ENCODE data around the gene NAB1. TPM values are rescaled to one million over a fixed set of nuclear protein-coding genes. Genes with fewer than 3 reads are reported as not detected.

Gene NAB1
- total RNA-seq, 1 donor from 2014 or later: 44.9 TPM

DNA sequence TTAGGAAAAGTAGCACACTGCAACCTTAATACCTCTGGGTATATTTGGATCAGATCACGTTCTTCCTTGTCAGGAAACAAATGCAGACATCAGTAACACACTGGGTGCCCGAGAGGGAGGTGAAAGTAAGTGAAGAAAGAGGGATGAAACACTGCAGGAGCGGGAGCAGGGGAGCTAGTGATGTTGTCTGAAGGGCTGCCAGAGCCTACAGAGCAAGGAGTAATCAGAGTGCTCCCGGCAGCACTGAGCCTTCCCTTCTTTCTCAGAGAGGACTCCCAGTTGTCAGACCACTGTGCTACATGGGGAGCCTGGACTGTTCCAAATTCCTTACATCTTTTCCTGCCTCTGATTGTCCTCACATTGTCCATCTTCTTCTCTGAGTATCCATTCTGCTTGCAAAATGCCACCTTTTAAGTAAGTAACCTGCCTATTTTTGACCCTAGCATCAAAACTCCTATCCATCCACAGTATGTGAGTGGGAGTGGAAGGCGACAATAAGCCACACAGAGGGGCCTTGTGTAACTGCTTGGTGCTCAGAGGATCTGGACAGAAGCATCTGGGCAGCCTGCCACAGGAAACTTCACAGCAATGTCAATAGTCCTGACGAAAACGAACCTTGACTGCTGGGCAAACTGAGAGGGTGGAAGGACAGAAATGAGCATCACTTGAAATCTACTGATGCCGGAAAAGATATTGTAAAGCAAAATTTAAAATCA is 10.8 kb upstream of the NAB1 start:
- Mint-ChIP-seq H3K27me3 (ENCODE audit: unreplicated experiment) (peaks cover 3% of the 10 kb centered on the region), H3K4me3 (ENCODE audit: unreplicated experiment) (no peak overlapping the region), H3K9me3 (ENCODE audit: unreplicated experiment) (no peaks in the 10 kb centered on the region), H3K4me1 (ENCODE audit: unreplicated experiment) (peaks cover 10% of the 10 kb centered on the region), H3K27ac (ENCODE audit: unreplicated experiment) (no peak overlapping the region), H3K36me3 (ENCODE audit: low read depth, unreplicated experiment) (no peaks in the 10 kb centered on the region)
- DNase-seq (ENCODE audit: low spot score): no peak
- no peak for TF ChIP-seq CTCF (IDR thresholded peaks at IDR 0.05; ENCODE audit: unreplicated experiment)

GRCh38 chr2:190640117-190640516 is 8.8 kb upstream of the NAB1 start:
- TF ChIP-seq CTCF (IDR thresholded peaks at IDR 0.05; ENCODE audit: unreplicated experiment): no peak
- peaks cover 3% of the 10 kb centered on the region for H3K27me3 Mint-ChIP-seq (ENCODE audit: unreplicated experiment)
- H3K9me3 Mint-ChIP-seq (ENCODE audit: unreplicated experiment): no peaks in the 10 kb centered on the region
- H3K36me3 Mint-ChIP-seq (ENCODE audit: low read depth, unreplicated experiment): no peaks in the 10 kb centered on the region
- no peak overlapping the region for H3K4me3 Mint-ChIP-seq (ENCODE audit: unreplicated experiment)
- DNase-seq (ENCODE audit: low spot score): no peak
- peaks cover 16% of the 10 kb centered on the region for H3K4me1 Mint-ChIP-seq (ENCODE audit: unreplicated experiment)
- H3K27ac Mint-ChIP-seq (ENCODE audit: unreplicated experiment): no peak overlapping the region

DNA sequence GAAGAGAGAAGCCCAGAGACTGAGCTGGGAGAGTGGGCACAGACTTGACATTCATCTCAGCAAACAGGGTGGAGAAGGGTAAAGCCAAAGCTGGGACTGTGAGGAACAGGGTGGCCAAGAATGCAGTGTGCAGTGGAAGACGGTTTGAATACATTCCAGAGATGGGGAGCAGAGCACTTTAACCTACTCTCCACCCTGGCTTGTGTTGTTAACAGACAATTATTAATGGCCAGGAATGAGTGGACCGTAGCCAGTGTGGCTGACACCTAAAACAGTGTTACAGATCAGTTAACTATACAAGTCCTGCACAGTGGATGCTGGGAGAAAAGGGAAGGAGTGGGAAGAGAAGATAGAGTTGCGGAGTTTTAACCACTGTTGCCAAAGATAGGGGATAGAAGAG is 7.4 kb upstream of the NAB1 start:
- no peak overlapping the region for H3K27ac Mint-ChIP-seq (ENCODE audit: unreplicated experiment)
- H3K36me3 Mint-ChIP-seq (ENCODE audit: low read depth, unreplicated experiment): no peaks in the 10 kb centered on the region
- H3K4me3 Mint-ChIP-seq (ENCODE audit: unreplicated experiment): no peak overlapping the region
- H3K4me1 Mint-ChIP-seq (ENCODE audit: unreplicated experiment): peaks cover 18% of the 10 kb centered on the region
- TF ChIP-seq CTCF (IDR thresholded peaks at IDR 0.05; ENCODE audit: unreplicated experiment): no peak
- no peaks in the 10 kb centered on the region for H3K9me3 Mint-ChIP-seq (ENCODE audit: unreplicated experiment)
- peaks cover 3% of the 10 kb centered on the region for H3K27me3 Mint-ChIP-seq (ENCODE audit: unreplicated experiment)
- DNase-seq (ENCODE audit: low spot score): no peak

GRCh38 chr2:190646780-190647522 is 1.9 kb upstream of the NAB1 start:
- peaks cover 10% of the 10 kb centered on the region for H3K27me3 Mint-ChIP-seq (ENCODE audit: unreplicated experiment)

More at GRCh38 chr2:190646780-190647522, 1.9 kb upstream of the NAB1 start:
- no peak for TF ChIP-seq CTCF (IDR thresholded peaks at IDR 0.05; ENCODE audit: unreplicated experiment)
- no peak overlapping the region for H3K27ac Mint-ChIP-seq (ENCODE audit: unreplicated experiment)
- DNase-seq (ENCODE audit: low spot score): no peak
- no peaks in the 10 kb centered on the region for H3K9me3 Mint-ChIP-seq (ENCODE audit: unreplicated experiment)
- H3K36me3 Mint-ChIP-seq (ENCODE audit: low read depth, unreplicated experiment): peaks cover 6% of the 10 kb centered on the region
- no peak overlapping the region for H3K4me3 Mint-ChIP-seq (ENCODE audit: unreplicated experiment)
- peaks cover 23% of the 10 kb centered on the region for H3K4me1 Mint-ChIP-seq (ENCODE audit: unreplicated experiment)

All from endothelial cell (in vitro differentiated cells).